ENCODE data around the gene THOC5.
A peak's percentile ranks its signal among the peaks of the same experiment; 100 is the strongest.
"Not testable (repeated sequence)": the region's sequence is repeated elsewhere in the genome, so short reads cannot be mapped to it uniquely, and the experiment has no call there.

The THOC5 gene

GRCh38 chr22:29553351-29554224, at the start of gene THOC5:
TSS of gene THOC5 (minus strand) at chr22:29553757. CDS start at chr22:29549147, 4,610 bp downstream.
- TF ChIP-seq POLR2A (IDR thresholded peaks at IDR 0.05; ENCODE audit: low read depth, low read length), result peak; percentile 48

GRCh38 chr22:29598684-29599020, 45.1 kb upstream of the THOC5 start:
- TF ChIP-seq POLR2A (IDR thresholded peaks at IDR 0.05; ENCODE audit: low read depth, low read length), result no peak
- FAIRE-seq, result no peak
- DNase-seq (ENCODE audit: insufficient read length, low spot score), result no peak

More at GRCh38 chr22:29553351-29554224, at the start of gene THOC5:
- DNase-seq (ENCODE audit: insufficient read length, low spot score) (peak; percentile 90), FAIRE-seq (peak; percentile 80)

GRCh38 chr22:29597871-29598683, 44.5 kb upstream of the THOC5 start:
- not testable (repeated sequence) for FAIRE-seq; DNase-seq (ENCODE audit: insufficient read length, low spot score)

- DNase-seq (ENCODE audit: insufficient read length, low spot score) (no peak), FAIRE-seq (no peak)
- TF ChIP-seq POLR2A (IDR thresholded peaks at IDR 0.05; ENCODE audit: low read depth, low read length), result no peak
Observed at GRCh38 chr22:29596408-29596807, 42.9 kb upstream of the THOC5 start.

- DNase-seq (ENCODE audit: insufficient read length, low spot score); FAIRE-seq: not testable (repeated sequence)
Observed at GRCh38 chr22:29594447-29594846, 40.9 kb upstream of the THOC5 start.

- TF ChIP-seq POLR2A (IDR thresholded peaks at IDR 0.05; ENCODE audit: low read depth, low read length), result no peak
- no peak for FAIRE-seq
- no peak for DNase-seq (ENCODE audit: insufficient read length, low spot score)
Observed at GRCh38 chr22:29593923-29594322, 40.4 kb upstream of the THOC5 start.

- DNase-seq (ENCODE audit: insufficient read length, low spot score) (peak; percentile 47), FAIRE-seq (no peak)
- TF ChIP-seq POLR2A (IDR thresholded peaks at IDR 0.05; ENCODE audit: low read depth, low read length), result no peak
Observed at GRCh38 chr22:29587938-29588699, 34.6 kb upstream of the THOC5 start.

- not testable (repeated sequence) for FAIRE-seq; DNase-seq (ENCODE audit: insufficient read length, low spot score)
Observed at GRCh38 chr22:29586193-29586705, 32.7 kb upstream of the THOC5 start.

GRCh38 chr22:29584975-29585374, 31.4 kb upstream of the THOC5 start:
- no peak for FAIRE-seq
- DNase-seq (ENCODE audit: insufficient read length, low spot score), result no peak
- no peak for TF ChIP-seq POLR2A (IDR thresholded peaks at IDR 0.05; ENCODE audit: low read depth, low read length)

GRCh38 chr22:29581799-29582198, 28.2 kb upstream of the THOC5 start:
- DNase-seq (ENCODE audit: insufficient read length, low spot score) (no peak), FAIRE-seq (no peak)
- TF ChIP-seq POLR2A (IDR thresholded peaks at IDR 0.05; ENCODE audit: low read depth, low read length), result no peak

- FAIRE-seq, result no peak
Observed at GRCh38 chr22:29580200-29580810, 26.7 kb upstream of the THOC5 start.

GRCh38 chr22:29578462-29579200, 25.1 kb upstream of the THOC5 start:
- FAIRE-seq (no peak), DNase-seq (ENCODE audit: insufficient read length, low spot score) (no peak)
- no peak for TF ChIP-seq POLR2A (IDR thresholded peaks at IDR 0.05; ENCODE audit: low read depth, low read length)

More at GRCh38 chr22:29580200-29580810, 26.7 kb upstream of the THOC5 start:
- DNase-seq (ENCODE audit: insufficient read length, low spot score), result no peak
- no peak for TF ChIP-seq POLR2A (IDR thresholded peaks at IDR 0.05; ENCODE audit: low read depth, low read length)

Measured in H54 (cell line).